Lower leg skin (tissue), 4 donors: Measurements from ENCODE around the gene DLD. TPM values are rescaled to one million over a fixed set of nuclear protein-coding genes. Genes with fewer than 3 reads are reported as not detected.
"Not testable (repeated sequence)": the region's sequence is repeated elsewhere in the genome, so short reads cannot be mapped to it uniquely, and the experiment has no call there.

Source experiments
- DNase-seq, 2 donors: peaks; one replicate each; pipeline ENCODE4 v3.0.0-alpha.2; 2019; ENCODE audit warnings: low spot score in 2 of 2
- H3K4me3 ChIP-seq: fragments of 200-600 bp; sonication (generic); 2 replicates; pipeline ENCODE4 v1.5.1; 2017; ENCODE audit warnings: mild to moderate bottlenecking, low read depth; ENCODE audit not compliant: poor library complexity, severe bottlenecking
- CTCF ChIP-seq, 3 donors: fragments of 450-650 bp; IDR thresholded peaks; one replicate each; pipeline ENCODE4 v1.5.1; 2016; ENCODE audit warnings: antibody characterized with exemption in 3 of 3, mild to moderate bottlenecking in 3 of 3, moderate library complexity in 2 of 3
- POLR2A ChIP-seq, 2 donors: fragments of 450-650 bp; IDR thresholded peaks; one replicate each; pipeline ENCODE4 v1.6.1; 2016 to 2017; ENCODE audit warnings: antibody characterized with exemption in 2 of 2, mild to moderate bottlenecking in 1 of 2, moderate library complexity in 1 of 2
- WGBS, 2 donors: methylation state at CpG; one replicate each; pipeline ENCODE4 v1.1.5; 2018; 5-methylcytosine and 5-hydroxymethylcytosine counted together
- intact Hi-C: fragments of 100-400 bp; cut with DNase I; formaldehyde crosslinking; loops from one replicate; pipeline ENCODE4 v1.15.0; 2023; ENCODE audit warnings: low total_unique reads
- total RNA-seq, 4 donors: library from RNA; depleted of rRNA; stranded (reverse); fragments of >200 nt; gene quantifications; one replicate each; pipeline ENCODE4 v1.1.0, GENCODE V29; 2016

The DLD gene
- total RNA-seq, 4 donors from 2014 or later = 52.2 to 139 (median 69.7) TPM

GRCh38 chr7:107879400-107880035, 11.5 kb upstream of the DLD start:
- intact Hi-C loops = loop anchor here (5.0 kb wide), 1 partner anchor 137 kb away; the partner anchor contains the start of gene CBLL1
- TF ChIP-seq CTCF (IDR thresholded peaks at IDR 0.05) = no peak
- TF ChIP-seq POLR2A (IDR thresholded peaks at IDR 0.05) = no peak
- H3K4me3 ChIP-seq = no peak overlapping the region
- DNase-seq = peak in 1 of 2 donors; percentile 39
- WGBS, 2 donors = 5 to 6% methylated on average over 3 of the region's 3 CpGs

- TF ChIP-seq POLR2A (IDR thresholded peaks at IDR 0.05) (no peak), CTCF (IDR thresholded peaks at IDR 0.05) (no peak)
- intact Hi-C loops = no loop called here
- DNase-seq = no peak
- H3K4me3 ChIP-seq = no peak overlapping the region
- 80 to 81% methylated on average over 2 of the region's 2 CpGs for WGBS, 2 donors
Observed at GRCh38 chr7:107882766-107883165, 8.2 kb upstream of the DLD start.

- intact Hi-C loops = no loop called here
- TF ChIP-seq CTCF (IDR thresholded peaks at IDR 0.05) (no peak), POLR2A (IDR thresholded peaks at IDR 0.05) (no peak)
- DNase-seq = no peak
- no peak overlapping the region for H3K4me3 ChIP-seq
- WGBS, 2 donors = 50% methylated on average over 6 of the region's 6 CpGs
Observed at GRCh38 chr7:107884066-107884818, 6.7 kb upstream of the DLD start.

- intact Hi-C loops, H3K4me3 ChIP-seq, DNase-seq: not testable (repeated sequence)
- WGBS, 2 donors = 92 to 97% methylated on average over 10 to 13 of the region's 22 CpGs
Observed at GRCh38 chr7:107887827-107888226, 3.2 kb upstream of the DLD start.

- no peak for TF ChIP-seq CTCF (IDR thresholded peaks at IDR 0.05)
- 47 to 72% methylated on average over 3 of the region's 3 CpGs for WGBS, 2 donors
- no peak for DNase-seq
- H3K4me3 ChIP-seq = no peak overlapping the region
- intact Hi-C loops = no loop called here
Observed at GRCh38 chr7:107889992-107890391, 991 bp upstream of the DLD start.

- no peak for TF ChIP-seq CTCF (IDR thresholded peaks at IDR 0.05)
- TF ChIP-seq POLR2A (IDR thresholded peaks at IDR 0.05) = no peak
- WGBS, 2 donors = 5% methylated on average over 7 of the region's 7 CpGs
- H3K4me3 ChIP-seq = peak overlapping the region; percentile 67
- no peak for DNase-seq
- intact Hi-C loops = no loop called here
Observed at GRCh38 chr7:107890493-107890961, 456 bp upstream of the DLD start.
